Stimulated activated CD4-positive, alpha-beta T cell treated with anti-CD3 and anti-CD28 coated beads, Interleukin-12 subunit alpha, Interleukin-12 subunit beta, amount 100 ng/mL, for 24 hours (primary cell): ENCODE results near the gene GPAT2.
A peak's percentile ranks its signal among the peaks of the same experiment; 100 is the strongest.
"Not testable (repeated sequence)": the region's sequence is repeated elsewhere in the genome, so short reads cannot be mapped to it uniquely, and the experiment has no call there.

Source experiments
- DNase-seq, 2 experiments: peaks; one replicate each; pipeline ENCODE4 v3.0.0-alpha.2; 2020; ENCODE audit warnings: low read depth in 2 of 2

GPAT2 gene

DNA sequence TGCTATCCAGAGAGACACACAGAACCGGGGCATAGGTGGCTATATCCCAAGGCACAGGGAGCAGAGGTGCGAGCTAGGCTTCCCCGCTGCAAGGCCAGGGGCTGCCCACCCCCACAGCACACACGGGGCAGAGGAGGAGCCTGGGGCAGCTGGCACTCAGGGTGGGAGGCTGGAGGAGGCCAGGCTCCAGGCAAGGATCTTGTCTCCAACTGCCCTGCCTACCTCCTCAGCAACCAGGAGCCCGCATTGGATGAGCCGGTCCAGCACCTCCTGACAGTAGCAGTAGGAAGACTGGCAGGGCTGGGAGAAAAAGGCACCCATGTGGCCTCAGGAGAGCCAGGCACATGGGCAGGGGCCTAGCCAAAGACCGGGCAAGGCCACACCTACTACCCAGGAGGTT is 11.0 kb downstream of the GPAT2 start:
- not testable (repeated sequence) for DNase-seq

DNA sequence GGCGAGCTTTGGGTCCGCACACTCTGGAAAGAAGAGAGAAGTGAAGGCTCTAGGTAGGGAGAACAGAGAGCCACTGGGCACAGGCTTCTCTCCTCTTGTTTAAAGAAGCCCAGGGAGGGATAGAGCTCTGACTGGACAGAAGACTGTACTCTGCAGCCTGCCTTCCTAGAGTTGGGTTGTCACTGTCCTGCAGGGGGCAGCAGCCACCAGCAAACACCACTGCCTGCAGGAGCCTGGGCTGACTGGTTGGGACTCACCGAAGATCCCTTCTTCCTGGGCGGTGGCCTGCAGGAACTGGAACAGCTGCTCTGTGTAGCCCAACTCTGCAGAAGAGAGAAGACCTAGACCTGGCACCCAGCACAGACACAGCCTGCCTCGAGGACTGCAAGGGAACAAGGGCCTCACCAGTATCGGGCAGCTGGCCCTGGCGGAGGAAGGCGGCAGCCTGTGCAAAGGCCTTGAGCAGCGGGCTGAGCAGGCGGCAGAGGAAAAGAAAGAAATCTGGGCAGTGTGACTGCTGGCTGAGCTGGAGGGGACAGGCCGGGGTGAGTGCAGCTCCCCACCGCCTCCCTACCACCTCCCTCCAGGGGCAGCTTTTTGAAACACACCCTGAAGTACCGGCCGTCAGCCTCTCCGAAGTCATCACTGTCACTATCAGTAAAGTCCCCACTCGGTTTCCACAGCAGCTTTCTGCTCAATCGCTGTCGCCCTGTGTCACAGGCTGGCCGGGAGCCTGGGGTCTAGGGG is 11.8 kb downstream of the GPAT2 start:
- DNase-seq = peak; percentile 39 to 57

- DNase-seq = not testable (repeated sequence)
Observed at GRCh38 chr2:96022126-96022525, 12.6 kb downstream of the GPAT2 start.

- DNase-seq = not testable (repeated sequence)
Observed at GRCh38 chr2:96021142-96021541, 13.6 kb downstream of the GPAT2 start.

- DNase-seq = not testable (repeated sequence)
Observed at GRCh38 chr2:96019909-96020590, 14.7 kb downstream of the GPAT2 start.

- DNase-seq = not testable (repeated sequence)
Observed at GRCh38 chr2:96016321-96016720, 18.4 kb downstream of the GPAT2 start.

GRCh38 chr2:96012792-96013264 is 21.9 kb downstream of the GPAT2 start:
- DNase-seq = not testable (repeated sequence)

DNA sequence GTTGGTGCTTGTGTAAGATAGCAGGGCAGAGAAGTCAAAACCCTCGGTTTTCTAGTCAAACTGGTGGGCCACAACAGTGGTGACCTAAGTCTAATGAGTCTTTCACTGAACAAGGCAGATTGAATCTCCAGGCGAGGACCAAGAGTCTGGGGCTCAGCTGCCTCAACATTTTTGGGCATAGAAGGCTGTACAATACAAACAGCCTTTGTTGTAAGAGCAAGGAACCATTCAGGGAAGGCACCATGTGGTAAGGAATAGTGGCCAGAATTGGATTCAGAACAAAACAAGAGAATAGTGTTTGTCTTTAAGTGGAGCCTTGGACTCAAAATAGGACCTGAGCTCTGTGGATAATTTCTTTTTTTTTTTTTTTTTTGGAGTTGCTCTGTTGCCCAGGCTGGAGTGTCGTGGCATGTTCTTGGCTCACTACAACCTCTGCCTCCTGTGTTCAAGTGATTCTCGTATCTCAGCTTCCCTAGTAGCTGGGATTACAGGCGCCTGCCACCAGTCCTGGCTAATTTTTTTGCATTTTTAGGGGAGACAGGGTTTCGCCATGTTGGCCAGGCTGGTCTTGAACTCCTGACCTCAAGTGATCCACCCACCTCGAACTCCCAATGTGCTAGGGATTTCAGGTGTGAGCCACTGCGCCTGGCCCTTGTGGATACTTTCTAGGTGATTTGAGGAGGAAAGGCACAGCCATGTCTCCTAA is 22.5 kb downstream of the GPAT2 start:
- not testable (repeated sequence) for DNase-seq

DNA sequence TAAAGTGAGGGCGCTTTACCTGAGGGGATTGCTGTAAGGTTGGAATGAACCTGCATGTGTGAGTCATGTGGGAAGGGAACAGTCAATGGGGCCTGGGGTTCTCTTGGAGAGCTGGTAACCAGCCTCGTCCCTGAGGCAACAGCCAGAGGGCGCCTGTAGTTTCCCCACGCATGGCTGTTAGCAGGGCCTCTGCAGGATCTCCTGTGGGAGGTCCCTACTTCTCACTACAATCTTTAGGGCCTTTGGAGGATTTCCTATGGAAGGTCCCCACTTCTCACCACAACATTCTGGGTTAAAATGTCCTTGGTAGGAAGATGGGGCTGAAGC is 23.6 kb downstream of the GPAT2 start:
- not testable (repeated sequence) for DNase-seq

DNA sequence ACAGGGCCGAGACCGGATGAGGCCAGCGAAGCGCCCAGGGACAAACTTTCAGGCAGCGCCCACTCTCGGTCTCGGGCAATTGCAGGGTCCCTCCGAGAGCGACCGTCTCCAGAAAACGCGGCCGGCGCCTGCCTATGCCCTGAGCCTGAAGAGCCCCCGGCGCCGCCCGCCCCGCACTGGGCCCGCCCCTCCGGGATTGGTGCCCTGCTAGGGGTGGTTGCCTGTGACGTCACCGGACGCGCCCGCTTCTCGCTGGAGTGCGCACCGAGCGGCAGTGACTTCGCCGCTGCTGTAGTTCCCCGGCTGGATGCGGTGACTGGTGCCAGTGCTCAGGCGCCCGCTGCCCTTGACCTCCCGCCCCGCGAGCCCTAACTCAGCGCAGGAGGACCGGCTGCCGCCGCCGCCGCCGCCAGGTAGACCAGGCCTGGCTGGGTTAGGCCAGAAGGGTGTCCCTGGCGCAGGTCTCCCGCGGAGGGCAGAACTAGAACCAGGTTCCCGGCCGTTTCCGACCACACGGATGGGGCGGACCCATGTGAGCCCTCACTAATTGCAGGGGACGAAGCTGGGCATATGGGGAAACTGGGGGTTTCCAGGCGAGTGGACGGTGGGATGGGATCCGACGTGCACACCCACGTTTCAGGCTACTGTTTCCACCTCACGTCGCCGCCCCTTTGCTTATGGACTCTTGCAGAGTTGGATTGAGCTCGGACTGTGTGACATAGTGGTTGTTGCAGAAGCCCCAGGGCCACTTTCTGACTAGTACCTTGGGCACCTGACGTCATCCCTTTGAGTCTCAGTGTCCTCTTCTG is 24.2 kb downstream of the GPAT2 start:
- peak; percentile 88 to 98 for DNase-seq

GRCh38 chr2:96009833-96010232 is 24.9 kb downstream of the GPAT2 start:
- DNase-seq = not testable (repeated sequence)

DNA sequence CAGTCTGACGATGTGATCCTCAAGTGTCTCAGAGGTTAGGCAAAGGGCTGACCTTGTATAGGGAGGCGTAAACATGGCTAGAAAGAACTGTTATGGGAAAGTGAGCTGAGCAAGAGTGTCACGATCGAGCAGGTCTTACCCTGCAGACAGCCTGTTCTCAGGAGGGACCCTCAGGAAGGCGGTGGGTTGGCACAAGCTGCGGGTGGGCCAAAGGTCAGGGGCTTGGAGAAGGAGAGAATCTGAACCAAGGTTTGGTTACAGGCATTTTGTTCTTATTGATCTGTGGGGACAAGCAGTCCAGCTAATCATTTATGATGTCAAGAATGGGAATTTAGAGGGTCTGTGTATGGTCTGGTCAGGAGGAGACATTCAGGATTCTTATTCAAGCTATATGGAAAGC is 26.7 kb downstream of the GPAT2 start:
- not testable (repeated sequence) for DNase-seq

- DNase-seq = not testable (repeated sequence)
Observed at GRCh38 chr2:96006248-96006647, 28.5 kb downstream of the GPAT2 start.

GRCh38 chr2:95992520-95993272 is 42.0 kb downstream of the GPAT2 start:
- DNase-seq = peak in 1 of 2 experiments; percentile 26

- not testable (repeated sequence) for DNase-seq
Observed at GRCh38 chr2:95992102-95992501, 42.6 kb downstream of the GPAT2 start.

GRCh38 chr2:95991351-95992094 is 43.2 kb downstream of the GPAT2 start, which contains the start of gene ANKRD36C:
TSS of gene ANKRD36C (minus strand) at chr2:95991824. CDS start at chr2:95991708, 116 bp downstream.
- not testable (repeated sequence) for DNase-seq

- DNase-seq = not testable (repeated sequence)
Observed at GRCh38 chr2:95990884-95991283, 43.8 kb downstream of the GPAT2 start.
